Stomach smooth muscle (tissue), 2 donors: ENCODE measurements around the gene GM2A.
"Not testable (repeated sequence)": the region's sequence is repeated elsewhere in the genome, so short reads cannot be mapped to it uniquely, and the experiment has no call there.

ENCODE experiments used
- H3K27ac ChIP-seq: one replicate; pipeline ENCODE4 v1.7.0; 2013; ENCODE audit warnings: mild to moderate bottlenecking, low read length, inconsistent platforms
- H3K27me3 ChIP-seq, 2 donors: one replicate each; pipeline ENCODE4 v1.7.0; 2013; ENCODE audit warnings: low read length in 2 of 2; ENCODE audit not compliant: insufficient read depth in 2 of 2, control insufficient read depth in 1 of 2
- H3K36me3 ChIP-seq, 2 donors: one replicate each; pipeline ENCODE4 v1.7.0; 2013; ENCODE audit warnings: low read length in 2 of 2; ENCODE audit not compliant: control insufficient read depth in 2 of 2, insufficient read depth in 2 of 2
- H3K4me1 ChIP-seq: one replicate; pipeline ENCODE4 v1.7.0; 2013; ENCODE audit warnings: low read length; ENCODE audit not compliant: control insufficient read depth, insufficient read depth
- H3K4me3 ChIP-seq, 2 donors: one replicate each; pipeline ENCODE4 v1.7.0; 2013; ENCODE audit warnings: low read length in 2 of 2
- H3K9ac ChIP-seq, 2 donors: one replicate each; pipeline ENCODE4 v1.7.0; 2013; ENCODE audit warnings: low read length in 2 of 2, mild to moderate bottlenecking in 1 of 2
- H3K9me3 ChIP-seq, 2 donors: one replicate each; pipeline ENCODE4 v1.7.0; 2013; ENCODE audit warnings: low read length in 2 of 2; ENCODE audit not compliant: control insufficient read depth in 2 of 2
- donor health status: healthy.
- donor health status: Pancreatic carcinoma.

The GM2A gene

DNA sequence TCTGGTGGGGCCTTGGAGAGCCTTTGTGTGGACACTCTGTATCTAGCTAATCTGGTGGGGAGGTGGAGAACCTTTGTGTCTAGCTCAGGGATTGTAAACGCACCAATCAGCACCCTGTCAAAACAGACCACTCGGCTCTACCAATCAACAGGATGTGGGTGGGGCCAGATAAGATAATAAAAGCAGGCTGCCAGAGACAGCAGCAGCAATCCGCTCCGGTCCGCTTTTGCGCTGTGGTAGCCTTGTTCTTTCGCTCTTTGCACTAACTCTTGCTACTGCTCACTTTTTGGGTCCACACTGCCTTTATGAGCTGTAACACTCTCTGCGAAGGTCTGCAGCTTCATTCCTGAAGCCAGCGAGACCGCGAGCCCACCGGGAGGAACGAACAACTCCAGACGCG, 56.8 kb downstream of the GM2A start:
- not testable (repeated sequence) for H3K27me3 ChIP-seq, H3K36me3 ChIP-seq, H3K9ac ChIP-seq, H3K9me3 ChIP-seq, H3K4me3 ChIP-seq, H3K4me1 ChIP-seq, H3K27ac ChIP-seq

GRCh38 chr5:151310932-151311331, 57.9 kb downstream of the GM2A start:
- no peak overlapping the region for H3K9ac ChIP-seq
- H3K27me3 ChIP-seq, result no peaks in the 10 kb centered on the region
- no peaks in the 10 kb centered on the region for H3K4me1 ChIP-seq
- no peak overlapping the region for H3K4me3 ChIP-seq
- H3K36me3 ChIP-seq, result no peaks in the 10 kb centered on the region
- peaks cover 0 to 4% of the 10 kb centered on the region in 2 donors for H3K9me3 ChIP-seq
- H3K27ac ChIP-seq, result no peak overlapping the region

GRCh38 chr5:151312756-151313324, 59.9 kb downstream of the GM2A start:
- no peak overlapping the region for H3K27ac ChIP-seq
- peaks cover 0 to 4% of the 10 kb centered on the region in 2 donors for H3K9me3 ChIP-seq
- H3K36me3 ChIP-seq, result no peaks in the 10 kb centered on the region
- H3K27me3 ChIP-seq, result no peaks in the 10 kb centered on the region
- H3K9ac ChIP-seq, result no peak overlapping the region
- H3K4me1 ChIP-seq, result no peaks in the 10 kb centered on the region
- H3K4me3 ChIP-seq, result no peak overlapping the region

- Histone ChIP-seq H3K36me3 (no peaks in the 10 kb centered on the region), H3K4me1 (no peaks in the 10 kb centered on the region), H3K9ac (no peak overlapping the region), H3K27ac (no peak overlapping the region), H3K27me3 (no peaks in the 10 kb centered on the region), H3K9me3 (peaks cover 0 to 4% of the 10 kb centered on the region in 2 donors), H3K4me3 (no peak overlapping the region)
Observed at GRCh38 chr5:151313357-151313756, 60.4 kb downstream of the GM2A start.

- H3K9me3 ChIP-seq, result peaks cover 0 to 4% of the 10 kb centered on the region in 2 donors
- H3K4me3 ChIP-seq, result no peak overlapping the region
- no peaks in the 10 kb centered on the region for H3K27me3 ChIP-seq
- no peak overlapping the region for H3K9ac ChIP-seq
- H3K27ac ChIP-seq, result no peak overlapping the region
- peaks cover 3% of the 10 kb centered on the region for H3K4me1 ChIP-seq
- no peaks in the 10 kb centered on the region for H3K36me3 ChIP-seq
Observed at GRCh38 chr5:151315998-151316597, 63.1 kb downstream of the GM2A start.

- Histone ChIP-seq H3K4me1 (peaks cover 3% of the 10 kb centered on the region), H3K9ac (no peak overlapping the region), H3K27ac (no peak overlapping the region), H3K4me3 (no peak overlapping the region), H3K9me3 (no peaks in the 10 kb centered on the region), H3K36me3 (no peaks in the 10 kb centered on the region), H3K27me3 (no peaks in the 10 kb centered on the region)
Observed at GRCh38 chr5:151317871-151318270, 64.9 kb downstream of the GM2A start.

DNA sequence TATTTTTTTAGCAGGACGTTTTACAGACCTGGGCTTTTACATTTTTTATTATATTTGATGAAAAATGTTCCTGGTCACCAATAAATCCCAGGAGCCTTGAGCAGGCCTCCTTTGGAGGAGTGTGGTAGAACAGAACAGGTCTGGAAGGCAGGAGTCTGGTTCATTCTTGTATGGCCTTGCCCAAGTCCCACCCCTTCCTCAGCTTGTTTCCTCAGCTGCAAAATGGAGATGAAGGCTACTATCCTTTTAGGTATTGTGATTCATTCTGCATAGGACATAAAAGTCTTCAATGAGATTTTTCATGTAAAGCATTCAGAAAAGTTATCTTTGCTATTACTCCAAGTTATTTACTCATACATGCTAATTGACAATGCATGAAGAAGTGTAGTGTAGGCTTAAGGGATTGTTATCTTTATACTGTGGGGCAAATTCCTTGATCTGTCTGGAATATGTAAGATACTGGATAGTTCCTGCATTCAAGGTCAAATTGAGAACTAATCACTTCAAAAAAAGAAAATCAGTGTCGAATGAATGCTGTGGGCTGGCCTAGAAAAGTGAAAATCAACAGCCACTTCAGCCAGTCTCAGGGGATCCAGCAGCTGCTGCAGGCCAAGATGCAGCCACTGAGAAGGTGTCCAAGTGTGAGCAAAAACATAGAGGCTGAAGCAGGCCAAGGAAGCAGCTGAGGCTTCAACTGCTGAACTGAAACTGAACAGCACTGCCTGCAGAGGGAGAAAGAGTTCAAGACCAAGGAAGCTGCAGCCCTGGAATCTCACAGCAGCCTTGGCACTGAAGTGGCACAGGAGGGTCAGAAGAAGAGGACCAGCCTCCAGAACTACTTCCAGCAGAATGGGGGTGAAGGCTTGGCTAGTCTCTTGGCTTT, 66.1 kb downstream of the GM2A start:
- H3K4me3 ChIP-seq, result no peak overlapping the region
- H3K4me1 ChIP-seq, result peaks cover 3% of the 10 kb centered on the region
- H3K9me3 ChIP-seq, result no peaks in the 10 kb centered on the region
- H3K27me3 ChIP-seq, result no peaks in the 10 kb centered on the region
- H3K27ac ChIP-seq, result no peak overlapping the region
- H3K9ac ChIP-seq, result peak overlapping the region in 1 of 2 donors; percentile 12
- H3K36me3 ChIP-seq, result no peaks in the 10 kb centered on the region
